ENCODE data around the gene TTC32.

The TTC32 gene

DNA sequence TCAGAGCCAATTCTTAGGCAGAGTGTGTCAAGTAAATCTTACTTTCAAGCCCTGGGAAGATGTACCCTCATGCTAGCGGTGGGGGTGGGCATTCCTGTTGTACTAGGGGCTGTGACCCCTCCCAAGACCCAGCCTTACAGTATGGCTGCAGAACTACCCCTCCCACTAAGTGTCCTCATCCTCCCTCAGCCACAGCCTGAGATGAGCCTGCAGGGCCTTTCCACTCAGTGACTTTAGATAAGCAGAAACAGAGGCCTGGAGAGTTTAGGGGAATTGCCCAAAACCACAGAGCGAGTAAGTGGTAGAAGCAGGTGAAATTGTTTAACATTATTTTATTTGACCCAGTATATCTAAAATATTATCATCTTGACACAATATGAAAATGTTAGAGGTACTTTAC, 36.6 kb downstream of the TTC32 start:
- no peak for TF ChIP-seq YY1 (IDR thresholded peaks at IDR 0.05; ENCODE audit: insufficient read depth, insufficient read length)
- no peak for TF ChIP-seq SUZ12 (IDR thresholded peaks at IDR 0.05; ENCODE audit: extremely low read depth, insufficient read depth, insufficient read length)
- no peak for TF ChIP-seq ZNF274 (IDR thresholded peaks at IDR 0.05; ENCODE audit: low read depth, low read length)
- Histone ChIP-seq H3K9me3 (ENCODE audit: insufficient read depth, low read length) (no peaks in the 10 kb centered on the region), H3K4me1 (ENCODE audit: insufficient read depth, insufficient read length) (no peaks in the 10 kb centered on the region), H3K27me3 (ENCODE audit: insufficient read depth, insufficient read length) (peaks cover 25% of the 10 kb centered on the region), H3K36me3 (ENCODE audit: insufficient read depth, insufficient read length, low read length) (no peaks in the 10 kb centered on the region), H3K9ac (ENCODE audit: insufficient read length, low read depth) (no peak overlapping the region), H3K4me3 (ENCODE audit: insufficient read length, low read depth) (no peak overlapping the region)
- DNase-seq (ENCODE audit: low read depth, low spot score): no peak

- TF ChIP-seq ZNF274 (IDR thresholded peaks at IDR 0.05; ENCODE audit: low read depth, low read length) (no peak), YY1 (IDR thresholded peaks at IDR 0.05; ENCODE audit: insufficient read depth, insufficient read length) (no peak), SUZ12 (IDR thresholded peaks at IDR 0.05; ENCODE audit: extremely low read depth, insufficient read depth, insufficient read length) (no peak)
- no peaks in the 10 kb centered on the region for H3K4me1 ChIP-seq (ENCODE audit: insufficient read depth, insufficient read length)
- no peak overlapping the region for H3K9ac ChIP-seq (ENCODE audit: insufficient read length, low read depth)
- DNase-seq (ENCODE audit: low read depth, low spot score): no peak
- no peaks in the 10 kb centered on the region for H3K9me3 ChIP-seq (ENCODE audit: insufficient read depth, low read length)
- H3K4me3 ChIP-seq (ENCODE audit: insufficient read length, low read depth): no peak overlapping the region
- H3K27me3 ChIP-seq (ENCODE audit: insufficient read depth, insufficient read length): peaks cover 19% of the 10 kb centered on the region
- no peaks in the 10 kb centered on the region for H3K36me3 ChIP-seq (ENCODE audit: insufficient read depth, insufficient read length, low read length)
Observed at GRCh38 chr2:19864381-19864780, 37.4 kb downstream of the TTC32 start.

DNA sequence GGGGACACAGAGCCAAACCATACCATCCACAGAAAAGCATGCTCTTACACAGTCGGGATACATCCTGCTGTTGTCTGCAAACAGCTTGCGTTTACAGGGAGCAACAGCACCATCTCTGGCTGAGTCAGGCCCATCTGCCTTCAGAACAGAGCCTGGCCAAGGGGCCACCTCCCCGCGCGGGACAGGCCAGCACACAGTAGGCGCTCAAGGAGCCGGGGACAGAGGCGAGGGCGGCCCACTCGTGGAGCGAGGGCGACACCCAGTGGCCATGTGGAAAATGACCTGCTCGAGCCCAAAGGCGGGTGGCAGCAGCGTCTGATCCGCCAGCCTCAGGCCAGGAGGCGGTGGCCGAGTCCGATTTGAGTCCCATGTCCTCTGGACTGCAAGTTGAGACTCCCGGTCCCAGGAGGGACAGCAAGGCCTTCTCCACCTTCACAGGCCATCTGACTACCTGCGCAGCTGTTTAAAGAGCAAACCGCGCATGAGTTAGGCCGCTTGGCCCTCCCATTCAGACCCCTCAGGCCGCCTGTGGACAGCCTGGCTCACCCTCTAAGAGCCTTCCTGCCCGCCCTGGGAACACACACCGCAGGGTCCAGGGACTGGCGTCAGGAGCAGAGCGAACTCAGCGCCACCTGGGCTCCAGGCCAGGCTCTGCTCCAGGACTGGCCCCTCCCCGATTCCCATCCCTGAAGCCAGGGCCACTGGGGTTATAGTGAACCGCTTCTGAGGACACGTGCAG, 38.3 kb downstream of the TTC32 start:
- no peaks in the 10 kb centered on the region for H3K4me1 ChIP-seq (ENCODE audit: insufficient read depth, insufficient read length)
- DNase-seq (ENCODE audit: low read depth, low spot score): peak; percentile 52
- no peaks in the 10 kb centered on the region for H3K36me3 ChIP-seq (ENCODE audit: insufficient read depth, insufficient read length, low read length)
- H3K27me3 ChIP-seq (ENCODE audit: insufficient read depth, insufficient read length): peaks cover 10% of the 10 kb centered on the region
- TF ChIP-seq SUZ12 (IDR thresholded peaks at IDR 0.05; ENCODE audit: extremely low read depth, insufficient read depth, insufficient read length): no peak
- TF ChIP-seq ZNF274 (IDR thresholded peaks at IDR 0.05; ENCODE audit: low read depth, low read length): no peak
- TF ChIP-seq YY1 (IDR thresholded peaks at IDR 0.05; ENCODE audit: insufficient read depth, insufficient read length): no peak
- peak overlapping the region; percentile 61 for H3K9ac ChIP-seq (ENCODE audit: insufficient read length, low read depth)
- H3K4me3 ChIP-seq (ENCODE audit: insufficient read length, low read depth): peak overlapping the region; percentile 6
- no peaks in the 10 kb centered on the region for H3K9me3 ChIP-seq (ENCODE audit: insufficient read depth, low read length)

DNA sequence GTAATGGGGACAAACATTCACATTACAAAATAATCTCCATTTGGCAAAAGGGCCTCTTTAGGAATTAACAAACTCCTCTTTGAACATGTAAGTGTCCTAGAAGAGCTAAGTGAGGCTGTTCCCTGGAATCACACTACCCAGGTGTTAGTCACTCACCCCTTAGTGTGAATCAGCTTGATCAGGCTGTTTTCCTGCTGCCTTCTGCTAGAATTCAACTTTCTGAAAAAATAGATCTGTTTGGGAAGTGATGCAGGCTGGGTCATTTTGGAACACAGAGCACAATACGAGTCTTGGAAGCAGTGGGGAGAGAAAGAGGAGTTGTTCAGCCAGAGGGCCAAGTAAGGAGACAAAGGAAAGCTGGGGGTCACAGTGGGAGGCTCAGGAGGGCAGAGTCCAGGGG, 40.0 kb downstream of the TTC32 start:
- no peaks in the 10 kb centered on the region for H3K9me3 ChIP-seq (ENCODE audit: insufficient read depth, low read length)
- DNase-seq (ENCODE audit: low read depth, low spot score): no peak
- no peak for TF ChIP-seq YY1 (IDR thresholded peaks at IDR 0.05; ENCODE audit: insufficient read depth, insufficient read length)
- TF ChIP-seq SUZ12 (IDR thresholded peaks at IDR 0.05; ENCODE audit: extremely low read depth, insufficient read depth, insufficient read length): no peak
- TF ChIP-seq ZNF274 (IDR thresholded peaks at IDR 0.05; ENCODE audit: low read depth, low read length): no peak
- H3K36me3 ChIP-seq (ENCODE audit: insufficient read depth, insufficient read length, low read length): no peaks in the 10 kb centered on the region
- H3K4me3 ChIP-seq (ENCODE audit: insufficient read length, low read depth): no peak overlapping the region
- H3K9ac ChIP-seq (ENCODE audit: insufficient read length, low read depth): no peak overlapping the region
- H3K4me1 ChIP-seq (ENCODE audit: insufficient read depth, insufficient read length): no peaks in the 10 kb centered on the region
- no peaks in the 10 kb centered on the region for H3K27me3 ChIP-seq (ENCODE audit: insufficient read depth, insufficient read length)

DNA sequence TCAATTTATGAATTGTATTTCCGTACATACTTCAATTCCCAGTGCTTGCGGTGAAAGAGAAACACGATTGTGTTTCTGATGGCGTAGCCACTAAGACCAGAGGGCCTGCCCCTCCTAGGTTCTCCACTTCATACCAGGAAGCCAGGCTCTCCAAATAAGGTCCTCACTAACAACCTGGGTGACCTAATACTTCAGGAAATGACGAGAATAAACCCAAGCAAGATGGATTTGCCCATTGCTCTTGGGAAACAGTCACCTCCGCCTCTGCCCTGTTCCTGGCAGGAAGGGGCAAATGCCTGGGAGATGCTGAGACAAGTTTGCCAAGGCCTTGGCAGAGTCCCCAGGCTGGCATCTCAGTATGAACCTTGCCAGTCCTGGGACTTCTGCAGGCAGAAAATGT, 41.8 kb downstream of the TTC32 start:
- Histone ChIP-seq H3K27me3 (ENCODE audit: insufficient read depth, insufficient read length) (no peaks in the 10 kb centered on the region), H3K36me3 (ENCODE audit: insufficient read depth, insufficient read length, low read length) (no peaks in the 10 kb centered on the region), H3K9me3 (ENCODE audit: insufficient read depth, low read length) (no peaks in the 10 kb centered on the region), H3K4me3 (ENCODE audit: insufficient read length, low read depth) (no peak overlapping the region), H3K4me1 (ENCODE audit: insufficient read depth, insufficient read length) (no peaks in the 10 kb centered on the region), H3K9ac (ENCODE audit: insufficient read length, low read depth) (no peak overlapping the region)
- DNase-seq (ENCODE audit: low read depth, low spot score): no peak
- TF ChIP-seq YY1 (IDR thresholded peaks at IDR 0.05; ENCODE audit: insufficient read depth, insufficient read length) (no peak), SUZ12 (IDR thresholded peaks at IDR 0.05; ENCODE audit: extremely low read depth, insufficient read depth, insufficient read length) (no peak), ZNF274 (IDR thresholded peaks at IDR 0.05; ENCODE audit: low read depth, low read length) (no peak)

- TF ChIP-seq SUZ12 (IDR thresholded peaks at IDR 0.05; ENCODE audit: extremely low read depth, insufficient read depth, insufficient read length): no peak
- TF ChIP-seq ZNF274 (IDR thresholded peaks at IDR 0.05; ENCODE audit: low read depth, low read length): no peak
- no peak for TF ChIP-seq YY1 (IDR thresholded peaks at IDR 0.05; ENCODE audit: insufficient read depth, insufficient read length)
- H3K27me3 ChIP-seq (ENCODE audit: insufficient read depth, insufficient read length): no peaks in the 10 kb centered on the region
- H3K9me3 ChIP-seq (ENCODE audit: insufficient read depth, low read length): no peaks in the 10 kb centered on the region
- no peaks in the 10 kb centered on the region for H3K36me3 ChIP-seq (ENCODE audit: insufficient read depth, insufficient read length, low read length)
- no peak overlapping the region for H3K9ac ChIP-seq (ENCODE audit: insufficient read length, low read depth)
- H3K4me1 ChIP-seq (ENCODE audit: insufficient read depth, insufficient read length): no peaks in the 10 kb centered on the region
- H3K4me3 ChIP-seq (ENCODE audit: insufficient read length, low read depth): no peak overlapping the region
- DNase-seq (ENCODE audit: low read depth, low spot score): no peak
Observed at GRCh38 chr2:19859565-19859964, 42.2 kb downstream of the TTC32 start.

DNA sequence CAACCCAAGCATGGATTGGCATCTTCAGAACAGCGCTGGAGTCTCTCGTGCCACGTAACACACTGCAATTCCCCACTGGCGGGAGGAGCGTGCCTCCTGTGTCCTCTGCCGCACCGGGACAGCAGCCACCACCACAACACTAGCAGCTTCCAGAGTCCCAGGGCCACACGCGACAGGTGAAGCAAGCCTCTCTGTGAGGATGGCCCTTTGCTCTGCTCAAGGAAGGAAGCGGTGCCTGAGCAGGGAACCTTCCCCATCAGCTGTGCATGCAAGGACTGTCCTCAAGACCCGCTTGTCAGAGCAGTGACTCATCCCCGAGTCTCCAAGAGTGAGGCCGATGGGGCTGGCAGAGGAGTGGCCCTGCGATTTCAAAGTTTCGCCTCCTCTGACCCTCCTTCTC, 44.0 kb downstream of the TTC32 start:
- Histone ChIP-seq H3K36me3 (ENCODE audit: insufficient read depth, insufficient read length, low read length) (no peaks in the 10 kb centered on the region), H3K4me3 (ENCODE audit: insufficient read length, low read depth) (no peak overlapping the region), H3K27me3 (ENCODE audit: insufficient read depth, insufficient read length) (no peaks in the 10 kb centered on the region), H3K4me1 (ENCODE audit: insufficient read depth, insufficient read length) (no peaks in the 10 kb centered on the region), H3K9me3 (ENCODE audit: insufficient read depth, low read length) (no peaks in the 10 kb centered on the region), H3K9ac (ENCODE audit: insufficient read length, low read depth) (no peak overlapping the region)
- no peak for TF ChIP-seq YY1 (IDR thresholded peaks at IDR 0.05; ENCODE audit: insufficient read depth, insufficient read length)
- TF ChIP-seq SUZ12 (IDR thresholded peaks at IDR 0.05; ENCODE audit: extremely low read depth, insufficient read depth, insufficient read length): no peak
- no peak for TF ChIP-seq ZNF274 (IDR thresholded peaks at IDR 0.05; ENCODE audit: low read depth, low read length)
- DNase-seq (ENCODE audit: low read depth, low spot score): no peak
